Vagina (tissue), 2 donors: Measurements from ENCODE around the gene DHRSX. TPM values are rescaled to one million over a fixed set of nuclear protein-coding genes. Genes with fewer than 3 reads are reported as not detected.

Experiments used
- DNase-seq, 2 donors: peaks; one replicate each; pipeline ENCODE4 v3.0.0-alpha.2; 2017; ENCODE audit errors: extremely low spot score in 2 of 2
- H3K27ac ChIP-seq: fragments of 200-600 bp; sonication (generic); one replicate; pipeline ENCODE4 v1.5.1; 2019
- H3K27me3 ChIP-seq: fragments of 200-600 bp; sonication (generic); one replicate; pipeline ENCODE4 v1.5.1; 2019
- H3K36me3 ChIP-seq, 2 donors: fragments of 200-600 bp; sonication (generic); one replicate each; pipeline ENCODE4 v1.5.1; 2017 to 2019
- H3K4me1 ChIP-seq: fragments of 200-600 bp; sonication (generic); one replicate; pipeline ENCODE4 v1.5.1; 2019
- H3K4me3 ChIP-seq, 2 donors: fragments of 200-600 bp; sonication (generic); 1 replicate in 1 of 2; 2 replicates in 1 of 2; pipeline ENCODE4 v1.5.1; 2016 to 2019
- H3K9me3 ChIP-seq: fragments of 200-600 bp; sonication (generic); one replicate; pipeline ENCODE4 v1.5.1; 2019
- CTCF ChIP-seq, 3 experiments: fragments of 450-650 bp in 2 of 3; fragments of 200-600 bp in 1 of 3; sonication (generic) in 1 of 3; IDR thresholded peaks; one replicate each; pipeline ENCODE4 v1.5.1; 2017 to 2019; ENCODE audit warnings: antibody characterized with exemption in 3 of 3, mild to moderate bottlenecking in 2 of 3, moderate library complexity in 2 of 3
- POLR2A ChIP-seq, 2 donors: fragments of 450-650 bp; IDR thresholded peaks; one replicate each; pipeline ENCODE4 v1.6.1; 2017; ENCODE audit warnings: antibody characterized with exemption in 2 of 2, mild to moderate bottlenecking in 2 of 2, moderate library complexity in 2 of 2
- POLR2AphosphoS5 ChIP-seq, 2 donors: sonication (generic); formaldehyde crosslinking; IDR thresholded peaks; one replicate each; pipeline ENCODE4 v1.9.0; 2017; ENCODE audit warnings: antibody characterized with exemption in 2 of 2, mild to moderate bottlenecking in 2 of 2, low read depth in 1 of 2; ENCODE audit not compliant: insufficient read depth in 1 of 2
- intact Hi-C: fragments of 100-400 bp; cut with DNase I; formaldehyde crosslinking; loops from one replicate; pipeline ENCODE4 v1.15.1; 2023
- total RNA-seq: library from RNA; depleted of rRNA; stranded (reverse); fragments of >200 nt; gene quantifications from one replicate; pipeline ENCODE4 v1.2.3, GENCODE V29; 2016

DHRSX gene
- total RNA-seq, 1 donor from 2014 or later, result 26.0 TPM

- Histone ChIP-seq H3K27ac (no peak overlapping the region), H3K9me3 (no peaks in the 10 kb centered on the region), H3K4me1 (no peaks in the 10 kb centered on the region), H3K36me3 (no peaks in the 10 kb centered on the region), H3K27me3 (no peaks in the 10 kb centered on the region), H3K4me3 (no peak overlapping the region)
- no peak for DNase-seq
- intact Hi-C loops, result no loop called here
- TF ChIP-seq POLR2AphosphoS5 (IDR thresholded peaks at IDR 0.05; ENCODE audit: insufficient read depth in 1 of 2, low read depth in 1 of 2), result no peak
- no peak for TF ChIP-seq POLR2A (IDR thresholded peaks at IDR 0.05)
- TF ChIP-seq CTCF (IDR thresholded peaks at IDR 0.05), result no peak
Measured at GRCh38 chrX:2336181-2336580, 164.6 kb downstream of the DHRSX start.

- no peak overlapping the region for H3K27ac ChIP-seq
- no peaks in the 10 kb centered on the region for H3K9me3 ChIP-seq
- intact Hi-C loops, result no loop called here
- TF ChIP-seq POLR2AphosphoS5 (IDR thresholded peaks at IDR 0.05; ENCODE audit: insufficient read depth in 1 of 2, low read depth in 1 of 2), result no peak
- TF ChIP-seq CTCF (IDR thresholded peaks at IDR 0.05), result no peak
- no peak for TF ChIP-seq POLR2A (IDR thresholded peaks at IDR 0.05)
- no peaks in the 10 kb centered on the region for H3K4me1 ChIP-seq
- H3K36me3 ChIP-seq, result no peaks in the 10 kb centered on the region
- H3K4me3 ChIP-seq, result no peak overlapping the region
- no peak for DNase-seq
- no peaks in the 10 kb centered on the region for H3K27me3 ChIP-seq
Measured at GRCh38 chrX:2334237-2334636, 166.5 kb downstream of the DHRSX start.

- Histone ChIP-seq H3K4me3 (no peak overlapping the region), H3K27ac (no peak overlapping the region), H3K36me3 (no peaks in the 10 kb centered on the region), H3K4me1 (no peaks in the 10 kb centered on the region), H3K27me3 (no peaks in the 10 kb centered on the region), H3K9me3 (no peaks in the 10 kb centered on the region)
- intact Hi-C loops, result no loop called here
- no peak for TF ChIP-seq CTCF (IDR thresholded peaks at IDR 0.05)
- TF ChIP-seq POLR2AphosphoS5 (IDR thresholded peaks at IDR 0.05; ENCODE audit: insufficient read depth in 1 of 2, low read depth in 1 of 2), result no peak
- no peak for TF ChIP-seq POLR2A (IDR thresholded peaks at IDR 0.05)
- no peak for DNase-seq
Measured at GRCh38 chrX:2332252-2332651, 168.5 kb downstream of the DHRSX start.

- H3K27ac ChIP-seq, result no peak overlapping the region
- TF ChIP-seq POLR2A (IDR thresholded peaks at IDR 0.05), result no peak
- no peak for TF ChIP-seq POLR2AphosphoS5 (IDR thresholded peaks at IDR 0.05; ENCODE audit: insufficient read depth in 1 of 2, low read depth in 1 of 2)
- intact Hi-C loops, result no loop called here
- DNase-seq, result no peak
- H3K4me3 ChIP-seq, result no peak overlapping the region
- H3K27me3 ChIP-seq, result no peaks in the 10 kb centered on the region
- no peaks in the 10 kb centered on the region for H3K36me3 ChIP-seq
- no peaks in the 10 kb centered on the region for H3K9me3 ChIP-seq
- H3K4me1 ChIP-seq, result no peaks in the 10 kb centered on the region
Measured at GRCh38 chrX:2330910-2331309, 169.9 kb downstream of the DHRSX start.

GRCh38 chrX:2330487-2330886, 170.3 kb downstream of the DHRSX start:
- intact Hi-C loops, result no loop called here
- no peak for TF ChIP-seq CTCF (IDR thresholded peaks at IDR 0.05)
- no peak for TF ChIP-seq POLR2AphosphoS5 (IDR thresholded peaks at IDR 0.05; ENCODE audit: insufficient read depth in 1 of 2, low read depth in 1 of 2)
- TF ChIP-seq POLR2A (IDR thresholded peaks at IDR 0.05), result no peak
- Histone ChIP-seq H3K27ac (no peak overlapping the region), H3K36me3 (no peaks in the 10 kb centered on the region), H3K4me3 (no peak overlapping the region), H3K27me3 (no peaks in the 10 kb centered on the region), H3K9me3 (no peaks in the 10 kb centered on the region), H3K4me1 (no peaks in the 10 kb centered on the region)
- no peak for DNase-seq
